ENCODE results near the gene ZMYND8. TPM values are rescaled to one million over a fixed set of nuclear protein-coding genes. Genes with fewer than 3 reads are reported as not detected.
"Not testable (repeated sequence)": the region's sequence is repeated elsewhere in the genome, so short reads cannot be mapped to it uniquely, and the experiment has no call there.

ZMYND8 gene
- total RNA-seq, 1 experiment from 2014 or later, result 107 TPM

DNA sequence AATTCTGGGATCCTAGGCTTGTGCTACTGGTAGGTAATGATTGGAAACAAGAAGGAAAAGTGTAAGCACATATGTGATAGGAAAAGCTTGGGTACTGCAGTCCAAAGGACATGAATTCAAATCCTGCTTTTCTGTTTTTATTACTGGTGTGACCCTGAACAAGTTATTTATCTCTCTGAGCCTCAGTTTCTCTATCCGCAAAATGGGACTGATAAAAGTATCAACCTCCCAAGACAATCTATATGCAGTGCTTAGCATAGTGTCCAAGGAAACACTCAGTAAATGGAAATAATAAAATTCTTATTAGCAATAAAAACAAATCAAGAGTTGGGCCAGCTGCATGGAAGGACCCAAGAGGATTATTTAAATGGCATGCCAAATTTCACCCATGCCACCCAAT lies 108.5 kb downstream of the ZMYND8 start:
- Histone ChIP-seq H3K36me3 (ENCODE audit: low read depth) (peaks cover 68% of the 10 kb centered on the region), H3K27me3 (ENCODE audit: insufficient read depth, low read depth) (no peaks in the 10 kb centered on the region), H3F3A (ENCODE audit: insufficient read depth, low read depth) (peaks cover 37% of the 10 kb centered on the region), H3K4me1 (replicated peaks; ENCODE audit: insufficient read depth) (no peaks in the 10 kb centered on the region), H3K79me2 (ENCODE audit: low read depth) (no peaks in the 10 kb centered on the region; the same call in 1 of the 2 replicates), H2AFZ (no peak overlapping the region), H3K27ac (no peak overlapping the region), H3K9me3 (ENCODE audit: insufficient read depth, low read depth) (no peaks in the 10 kb centered on the region), H3K9me2 (ENCODE audit: insufficient read depth) (no peaks in the 10 kb centered on the region), H3K4me3 (no peak overlapping the region), H4K20me1 (ENCODE audit: insufficient read depth) (peaks cover 51% of the 10 kb centered on the region), H3K4me2 (no peak overlapping the region)
- DNase-seq, result no peak
- no TSS peak for BruUV-seq (replicated peaks)
- ChIA-PET CTCF (no interaction called here), POLR2A (ENCODE audit: unreplicated experiment) (no interaction called here)
- intact Hi-C loops (cut with micrococcal nuclease; ENCODE audit: unreplicated experiment), result no loop called here
- no peak for TF ChIP-seq EZH2 (IDR thresholded peaks at IDR 0.05; ENCODE audit: low read depth)
- TF ChIP-seq, protein P1, sequence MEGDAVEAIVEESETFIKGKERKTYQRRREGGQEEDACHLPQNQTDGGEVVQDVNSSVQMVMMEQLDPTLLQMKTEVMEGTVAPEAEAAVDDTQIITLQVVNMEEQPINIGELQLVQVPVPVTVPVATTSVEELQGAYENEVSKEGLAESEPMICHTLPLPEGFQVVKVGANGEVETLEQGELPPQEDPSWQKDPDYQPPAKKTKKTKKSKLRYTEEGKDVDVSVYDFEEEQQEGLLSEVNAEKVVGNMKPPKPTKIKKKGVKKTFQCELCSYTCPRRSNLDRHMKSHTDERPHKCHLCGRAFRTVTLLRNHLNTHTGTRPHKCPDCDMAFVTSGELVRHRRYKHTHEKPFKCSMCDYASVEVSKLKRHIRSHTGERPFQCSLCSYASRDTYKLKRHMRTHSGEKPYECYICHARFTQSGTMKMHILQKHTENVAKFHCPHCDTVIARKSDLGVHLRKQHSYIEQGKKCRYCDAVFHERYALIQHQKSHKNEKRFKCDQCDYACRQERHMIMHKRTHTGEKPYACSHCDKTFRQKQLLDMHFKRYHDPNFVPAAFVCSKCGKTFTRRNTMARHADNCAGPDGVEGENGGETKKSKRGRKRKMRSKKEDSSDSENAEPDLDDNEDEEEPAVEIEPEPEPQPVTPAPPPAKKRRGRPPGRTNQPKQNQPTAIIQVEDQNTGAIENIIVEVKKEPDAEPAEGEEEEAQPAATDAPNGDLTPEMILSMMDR (conservative IDR thresholded peaks at IDR 0.05), result no peak

DNA sequence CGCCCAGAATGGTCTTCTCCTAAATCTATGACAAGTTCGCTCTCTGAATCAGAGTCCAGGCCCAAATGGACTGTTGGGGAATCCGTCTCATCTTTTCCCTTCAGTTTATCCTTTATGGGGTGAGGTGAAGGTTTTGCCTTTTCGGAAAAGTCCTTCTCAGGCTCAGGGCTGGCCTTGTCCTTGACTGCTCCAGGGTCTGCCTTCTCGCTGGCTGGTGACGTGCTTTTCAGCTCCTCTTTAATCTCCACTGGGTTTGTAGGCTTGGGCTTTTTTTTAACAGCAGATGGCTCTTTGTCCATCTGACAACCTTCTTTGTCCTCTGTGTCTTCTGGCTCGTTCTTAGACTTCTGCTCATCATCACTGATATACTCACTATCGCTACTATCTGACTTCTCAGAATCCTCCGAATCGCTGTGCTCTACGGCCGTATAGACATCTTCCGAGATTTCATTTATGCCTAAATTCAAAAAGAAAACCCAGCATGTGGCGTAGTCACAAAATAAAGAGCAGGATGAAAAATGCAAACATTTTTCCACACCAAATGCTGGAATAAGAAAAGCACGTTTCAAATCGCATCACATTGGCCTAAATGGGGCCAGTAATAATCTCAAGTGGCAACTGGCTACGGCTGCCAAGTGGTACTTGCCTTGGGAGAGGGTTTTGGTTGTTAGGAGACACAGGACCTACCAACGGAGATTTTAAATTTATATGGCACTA lies 110.3 kb downstream of the ZMYND8 start:
- POLR2A ChIA-PET (ENCODE audit: unreplicated experiment), result no interaction called here
- intact Hi-C loops (cut with micrococcal nuclease; ENCODE audit: unreplicated experiment), result no loop called here

DNA sequence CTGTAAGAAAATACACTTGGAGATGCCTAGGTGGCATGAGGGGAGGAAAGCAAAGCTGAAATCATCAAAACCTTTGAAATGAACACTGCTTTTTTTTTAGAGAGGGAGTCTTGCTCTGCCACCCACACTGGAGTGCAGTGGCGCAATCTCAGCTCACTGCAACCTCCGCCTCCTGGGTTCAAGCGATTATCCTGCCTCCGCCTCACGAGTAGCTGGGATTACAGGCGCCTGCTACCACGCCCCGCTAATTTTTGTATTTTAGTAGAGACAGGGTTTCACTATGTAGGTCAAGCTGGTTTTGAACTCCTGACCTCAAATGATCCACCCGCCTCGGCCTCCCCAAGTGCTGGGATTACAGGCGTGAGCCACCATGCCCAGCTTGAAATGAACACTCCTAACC lies 111.3 kb downstream of the ZMYND8 start:
- H3K27me3 ChIP-seq (ENCODE audit: insufficient read depth, low read depth); POLR2A ChIA-PET (ENCODE audit: unreplicated experiment); H3K9me3 ChIP-seq (ENCODE audit: insufficient read depth, low read depth); DNase-seq; H3K4me2 ChIP-seq; H3K9me2 ChIP-seq (ENCODE audit: insufficient read depth); BruUV-seq (replicated peaks); H3K79me2 ChIP-seq (ENCODE audit: low read depth); CTCF ChIA-PET; H3K4me1 ChIP-seq (replicated peaks; ENCODE audit: insufficient read depth); H3K4me3 ChIP-seq; intact Hi-C loops (cut with micrococcal nuclease; ENCODE audit: unreplicated experiment); H3K27ac ChIP-seq; H2AFZ ChIP-seq: not testable (repeated sequence)
- Histone ChIP-seq H3K36me3 (ENCODE audit: low read depth) (peaks cover 62% of the 10 kb centered on the region), H4K20me1 (ENCODE audit: insufficient read depth) (peaks cover 48% of the 10 kb centered on the region), H3F3A (ENCODE audit: insufficient read depth, low read depth) (peaks cover 29% of the 10 kb centered on the region)

More for the DNA sequence above, 110.3 kb downstream of the ZMYND8 start:
- no peaks in the 10 kb centered on the region for H3K9me2 ChIP-seq (ENCODE audit: insufficient read depth)
- H3K4me3 ChIP-seq, result no peak overlapping the region
- peaks cover 36% of the 10 kb centered on the region for H3F3A ChIP-seq (ENCODE audit: insufficient read depth, low read depth)
- H3K4me2 ChIP-seq, result no peak overlapping the region
- peaks cover 69% of the 10 kb centered on the region for H3K36me3 ChIP-seq (ENCODE audit: low read depth)
- H2AFZ ChIP-seq, result no peak overlapping the region
- no peaks in the 10 kb centered on the region for H3K4me1 ChIP-seq (replicated peaks; ENCODE audit: insufficient read depth)
- H3K9me3 ChIP-seq (ENCODE audit: insufficient read depth, low read depth), result no peaks in the 10 kb centered on the region
- no peaks in the 10 kb centered on the region; the same call in 1 of the 2 replicates for H3K79me2 ChIP-seq (ENCODE audit: low read depth)
- DNase-seq, result no peak
- no peaks in the 10 kb centered on the region for H3K27me3 ChIP-seq (ENCODE audit: insufficient read depth, low read depth)
- no peak overlapping the region for H3K27ac ChIP-seq
- no TSS peak for BruUV-seq (replicated peaks)
- no peak for TF ChIP-seq EZH2 (IDR thresholded peaks at IDR 0.05; ENCODE audit: low read depth)
- TF ChIP-seq, protein P1 (conservative IDR thresholded peaks at IDR 0.05), result no peak
- CTCF ChIA-PET, result no interaction called here
- peaks cover 47% of the 10 kb centered on the region for H4K20me1 ChIP-seq (ENCODE audit: insufficient read depth)

DNA sequence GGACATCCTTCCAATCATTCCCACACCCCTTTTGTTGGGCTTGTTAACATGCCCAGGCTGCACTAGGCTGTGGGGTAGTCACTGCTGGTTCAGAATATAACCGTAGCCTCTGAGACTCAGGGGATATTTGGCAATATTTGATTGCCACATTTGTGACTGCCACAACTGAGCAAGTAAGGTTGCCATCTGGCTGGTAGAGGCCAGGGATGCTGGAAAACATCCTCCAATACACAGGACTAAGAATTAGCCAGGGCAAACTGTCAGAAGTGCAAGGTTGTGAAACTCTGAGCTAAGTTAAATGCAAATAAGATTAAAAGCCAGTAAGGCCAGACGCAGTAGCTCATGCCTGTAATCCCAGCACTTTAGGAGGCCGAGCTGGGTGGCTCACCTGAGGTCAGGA lies 112.0 kb downstream of the ZMYND8 start:
- no peaks in the 10 kb centered on the region for H3K27me3 ChIP-seq (ENCODE audit: insufficient read depth, low read depth)
- H3K9me3 ChIP-seq (ENCODE audit: insufficient read depth, low read depth), result no peaks in the 10 kb centered on the region
- DNase-seq, result no peak
- H3K4me1 ChIP-seq (replicated peaks; ENCODE audit: insufficient read depth), result no peaks in the 10 kb centered on the region
- no peak overlapping the region for H3K4me3 ChIP-seq
- POLR2A ChIA-PET (ENCODE audit: unreplicated experiment), result no interaction called here
- TF ChIP-seq, protein P1 (conservative IDR thresholded peaks at IDR 0.05), result no peak
- no peak for TF ChIP-seq EZH2 (IDR thresholded peaks at IDR 0.05; ENCODE audit: low read depth)
- CTCF ChIA-PET, result interaction anchor here (0.6 kb wide), 1 partner anchor 22 kb away, joined by 7 read pairs; no protein-coding TSS in a partner anchor
- H3K27ac ChIP-seq, result no peak overlapping the region
- no peaks in the 10 kb centered on the region; the same call in 1 of the 2 replicates for H3K79me2 ChIP-seq (ENCODE audit: low read depth)
- intact Hi-C loops (cut with micrococcal nuclease; ENCODE audit: unreplicated experiment), result no loop called here
- no peak overlapping the region for H3K4me2 ChIP-seq
- BruUV-seq (replicated peaks), result no TSS peak
- H3F3A ChIP-seq (ENCODE audit: insufficient read depth, low read depth), result peaks cover 36% of the 10 kb centered on the region
- peaks cover 54% of the 10 kb centered on the region for H4K20me1 ChIP-seq (ENCODE audit: insufficient read depth)
- peaks cover 63% of the 10 kb centered on the region for H3K36me3 ChIP-seq (ENCODE audit: low read depth)
- no peak overlapping the region for H2AFZ ChIP-seq
- H3K9me2 ChIP-seq (ENCODE audit: insufficient read depth), result no peaks in the 10 kb centered on the region
